HCEC 1CT (cell line): Measurements from ENCODE around the gene SPAG5.
A peak's percentile ranks its signal among the peaks of the same experiment; 100 is the strongest.
"Not testable (repeated sequence)": the region's sequence is repeated elsewhere in the genome, so short reads cannot be mapped to it uniquely, and the experiment has no call there.

Experiments used
- DNase-seq: peaks from one replicate; pipeline ENCODE4 v3.0.0-alpha.2; 2017

The SPAG5 gene

GRCh38 chr17:28598799-28599310 is at the start of gene SPAG5:
SPAG5 (minus strand) TSS chr17:28599025; CDS start chr17:28598946, 79 bp downstream.
- DNase-seq, result peak; percentile 91

- no peak for DNase-seq
These were observed 47.4 kb upstream of the SPAG5 start for GRCh38 chr17:28646039-28646754.

GRCh38 chr17:28645576-28645939 is 46.7 kb upstream of the SPAG5 start:
- DNase-seq, result no peak

GRCh38 chr17:28644787-28645575 is 46.2 kb upstream of the SPAG5 start, which contains the start of gene BLTP2:
BLTP2 (minus strand) TSS chr17:28645158; CDS start chr17:28645056, 102 bp downstream.
- peak; percentile 95 for DNase-seq

GRCh38 chr17:28643983-28644786 is 45.4 kb upstream of the SPAG5 start:
- DNase-seq, result peak; percentile 50

- no peak for DNase-seq
These were observed 42.8 kb upstream of the SPAG5 start for GRCh38 chr17:28641579-28641978.

- no peak for DNase-seq
These were observed 36.7 kb upstream of the SPAG5 start for GRCh38 chr17:28635506-28635905.

GRCh38 chr17:28634206-28634865 is 35.5 kb upstream of the SPAG5 start:
- DNase-seq, result no peak

GRCh38 chr17:28626818-28627217 is 28.0 kb upstream of the SPAG5 start:
- DNase-seq, result no peak

GRCh38 chr17:28624148-28624547 is 25.3 kb upstream of the SPAG5 start:
- no peak for DNase-seq

GRCh38 chr17:28623696-28624095 is 24.9 kb upstream of the SPAG5 start:
- no peak for DNase-seq

- no peak for DNase-seq
These were observed 23.4 kb upstream of the SPAG5 start for GRCh38 chr17:28622186-28622585.

- DNase-seq, result no peak
These were observed 21.2 kb upstream of the SPAG5 start for GRCh38 chr17:28620010-28620409.

- no peak for DNase-seq
These were observed 19.6 kb upstream of the SPAG5 start for GRCh38 chr17:28618464-28618863.

- no peak for DNase-seq
These were observed 17.5 kb upstream of the SPAG5 start for GRCh38 chr17:28616281-28616680.

GRCh38 chr17:28615260-28615940 is 16.6 kb upstream of the SPAG5 start:
- DNase-seq, result no peak

GRCh38 chr17:28613931-28614381 is 15.1 kb upstream of the SPAG5 start, which contains the start of gene RSKR:
RSKR (minus strand) TSS chr17:28614185; CDS start chr17:28614161, 24 bp downstream.
- DNase-seq, result no peak

GRCh38 chr17:28612936-28613872 is 14.4 kb upstream of the SPAG5 start:
- peak; percentile 23 for DNase-seq

- no peak for DNase-seq
These were observed 13.7 kb upstream of the SPAG5 start for GRCh38 chr17:28612531-28612930.

GRCh38 chr17:28610376-28610775 is 11.6 kb upstream of the SPAG5 start:
- no peak for DNase-seq

GRCh38 chr17:28604031-28604430 is 5.2 kb upstream of the SPAG5 start:
- not testable (repeated sequence) for DNase-seq
